Measurements from ENCODE around the gene METTL24.
"Not testable (repeated sequence)": the region's sequence is repeated elsewhere in the genome, so short reads cannot be mapped to it uniquely, and the experiment has no call there.

DNA sequence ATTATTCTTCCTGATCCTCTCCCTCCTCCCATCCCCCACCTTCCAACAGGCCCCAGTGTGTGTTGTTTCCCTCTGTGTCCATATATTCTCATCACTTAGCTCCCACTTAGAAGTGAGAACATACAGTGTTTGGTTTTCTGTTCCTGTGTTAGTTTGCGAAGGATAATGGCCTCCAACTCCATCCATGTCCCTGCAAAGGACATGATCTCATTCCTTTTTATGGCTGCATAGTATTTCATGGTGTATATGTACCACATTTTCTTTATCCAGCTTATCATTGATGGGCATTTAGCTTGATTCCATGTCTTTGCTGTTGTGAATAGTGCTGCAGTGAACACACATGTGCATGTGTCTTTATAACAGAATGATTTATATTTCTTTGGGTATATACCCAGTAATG lies 122.1 kb downstream of the METTL24 start:
- TF ChIP-seq, protein P1, sequence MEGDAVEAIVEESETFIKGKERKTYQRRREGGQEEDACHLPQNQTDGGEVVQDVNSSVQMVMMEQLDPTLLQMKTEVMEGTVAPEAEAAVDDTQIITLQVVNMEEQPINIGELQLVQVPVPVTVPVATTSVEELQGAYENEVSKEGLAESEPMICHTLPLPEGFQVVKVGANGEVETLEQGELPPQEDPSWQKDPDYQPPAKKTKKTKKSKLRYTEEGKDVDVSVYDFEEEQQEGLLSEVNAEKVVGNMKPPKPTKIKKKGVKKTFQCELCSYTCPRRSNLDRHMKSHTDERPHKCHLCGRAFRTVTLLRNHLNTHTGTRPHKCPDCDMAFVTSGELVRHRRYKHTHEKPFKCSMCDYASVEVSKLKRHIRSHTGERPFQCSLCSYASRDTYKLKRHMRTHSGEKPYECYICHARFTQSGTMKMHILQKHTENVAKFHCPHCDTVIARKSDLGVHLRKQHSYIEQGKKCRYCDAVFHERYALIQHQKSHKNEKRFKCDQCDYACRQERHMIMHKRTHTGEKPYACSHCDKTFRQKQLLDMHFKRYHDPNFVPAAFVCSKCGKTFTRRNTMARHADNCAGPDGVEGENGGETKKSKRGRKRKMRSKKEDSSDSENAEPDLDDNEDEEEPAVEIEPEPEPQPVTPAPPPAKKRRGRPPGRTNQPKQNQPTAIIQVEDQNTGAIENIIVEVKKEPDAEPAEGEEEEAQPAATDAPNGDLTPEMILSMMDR (IDR thresholded peaks at IDR 0.05): not testable (repeated sequence)
- TF ChIP-seq POLR2A (IDR thresholded peaks at IDR 0.05): not testable (repeated sequence)
